T-cell (primary cell): ENCODE measurements around the gene PIP4K2B. TPM values are rescaled to one million over a fixed set of nuclear protein-coding genes. Genes with fewer than 3 reads are reported as not detected.

Experiments used
- ATAC-seq, 4 experiments: fragments of 200-7000 bp in 3 of 4; fragments of 150-1000 bp in 1 of 4; cut with Tn5 transposase; replicated peaks in 1 of 4; 1 replicate in 3 of 4; 2 replicates in 1 of 4; pipeline ENCODE4 v1.10.0; 2021; ENCODE audit warnings: moderate library complexity in 3 of 4, mild to moderate bottlenecking in 2 of 4, moderate number of reproducible peaks in 1 of 4
- CTCF ChIA-PET, 2 donors: fragments of 300-600 bp; sonication (Branson Sonifier 250); formaldehyde crosslinking; loops; one replicate each; lab custom pipeline; 2022; ENCODE audit warnings: antibody characterized with exemption in 2 of 2; lab: Charles Lee
- POLR2A ChIA-PET, 2 donors: fragments of 300-600 bp; sonication (Branson Sonifier 250); formaldehyde crosslinking; loops; one replicate each; lab custom pipeline; 2022; ENCODE audit warnings: antibody characterized with exemption in 2 of 2; lab: Charles Lee
- DNase-seq, 35 experiments: peaks; one replicate each; pipeline versions ENCODE4 v3.0.0 to v3.0.0-alpha.2; 2013 to 2023
- H3K27ac ChIP-seq: one replicate; pipeline ENCODE4 v1.5.1; 2013; ENCODE audit warnings: low read length
- H3K27me3 ChIP-seq, 2 experiments: replicated peaks in 1 of 2; 1 replicate in 1 of 2; 2 replicates in 1 of 2; pipeline versions ENCODE4 v1.6.1 to v1.7.0; 2013; ENCODE audit warnings: low read length in 1 of 2, mixed read lengths in 1 of 2; ENCODE audit not compliant: control insufficient read depth in 2 of 2, insufficient read depth in 2 of 2; ENCODE audit errors: extremely low read depth in 1 of 2
- H3K36me3 ChIP-seq, 2 donors: 1 replicate in 1 of 2; 2 replicates in 1 of 2; pipeline versions ENCODE4 v1.6.1 to v1.7.0; 2013; ENCODE audit warnings: low read length in 1 of 2; ENCODE audit not compliant: control insufficient read depth in 2 of 2, insufficient read depth in 1 of 2; ENCODE audit errors: extremely low read depth in 1 of 2
- H3K4me1 ChIP-seq, 2 experiments: 1 replicate in 1 of 2; 2 replicates in 1 of 2; pipeline versions ENCODE4 v1.6.1 to v1.7.0; 2013; ENCODE audit warnings: low read length in 2 of 2, mixed read lengths in 1 of 2; ENCODE audit not compliant: insufficient read depth in 2 of 2, control insufficient read depth in 1 of 2; ENCODE audit errors: extremely low read depth in 1 of 2
- H3K4me3 ChIP-seq, 2 donors: 1 replicate in 1 of 2; 2 replicates in 1 of 2; pipeline versions ENCODE4 v1.5.1 to v1.7.0; 2013; ENCODE audit warnings: mild to moderate bottlenecking in 2 of 2, low read length in 1 of 2, moderate library complexity in 1 of 2; ENCODE audit not compliant: control insufficient read depth in 1 of 2; ENCODE audit errors: extremely low read depth in 1 of 2
- H3K9me3 ChIP-seq: 2 replicates; pipeline ENCODE4 v1.7.0; 2013
- H3K27ac Mint-ChIP-seq, 2 donors: one replicate each; pipeline ENCODE4 v1.8.0; 2020 to 2021; ENCODE audit warnings: mild to moderate bottlenecking in 2 of 2, mixed read lengths in 2 of 2
- H3K27me3 Mint-ChIP-seq, 2 donors: one replicate each; pipeline ENCODE4 v1.8.0; 2021 to 2022; ENCODE audit warnings: mixed read lengths in 2 of 2
- H3K36me3 Mint-ChIP-seq: one replicate; pipeline ENCODE4 v1.8.0; 2021; ENCODE audit warnings: mixed read lengths
- H3K4me1 Mint-ChIP-seq, 3 donors: one replicate each; pipeline ENCODE4 v1.8.0; 2020 to 2022; ENCODE audit warnings: mixed read lengths in 3 of 3, mild to moderate bottlenecking in 1 of 3
- H3K4me3 Mint-ChIP-seq, 3 donors: one replicate each; pipeline ENCODE4 v1.8.0; 2020 to 2022; ENCODE audit warnings: mild to moderate bottlenecking in 3 of 3, mixed read lengths in 3 of 3, moderate library complexity in 3 of 3
- H3K9me3 Mint-ChIP-seq, 3 donors: one replicate each; pipeline ENCODE4 v1.8.0; 2020 to 2022; ENCODE audit warnings: mixed read lengths in 3 of 3
- WGBS: methylation state at CpG from one replicate; pipeline ENCODE4 v1.1.5; 2013; ENCODE audit warnings: missing lambda C conversion rate; ENCODE audit not compliant: insufficient coverage; 5-methylcytosine and 5-hydroxymethylcytosine counted together
- total RNA-seq, 35 experiments: library from RNA in 6 of 35; stranded (reverse) in 6 of 35; fragments of 120-200 nt in 1 of 35; gene quantifications; one replicate each; pipeline versions ENCODE4 v1.2.1 to v1.2.4 and lab custom pipeline; 2013 to 2026

The PIP4K2B gene
- total RNA-seq, 5 donors from 2014 or later (not counting 1 experiment from before 2014, with no cell fraction given) = 36.4 to 60.3 (median 52.6) TPM

GRCh38 chr17:38766341-38766740 is 33.0 kb downstream of the PIP4K2B start:
- Mint-ChIP-seq H3K27me3 (no peaks in the 10 kb centered on the region), H3K4me1 (peaks cover 3 to 4% (median 4%) of the 10 kb centered on the region in 3 donors), H3K27ac (peak overlapping the region in 1 of 2 donors; percentile 28), H3K36me3 (peaks cover 72% of the 10 kb centered on the region), H3K4me3 (no peak overlapping the region), H3K9me3 (no peaks in the 10 kb centered on the region)
- Histone ChIP-seq H3K27ac (no peak overlapping the region), H3K36me3 (peaks cover 14 to 90% of the 10 kb centered on the region in 2 donors), H3K4me1 (peaks cover 0 to 3% of the 10 kb centered on the region in 2 experiments), H3K9me3 (no peaks in the 10 kb centered on the region), H3K27me3 (no peaks in the 10 kb centered on the region), H3K4me3 (no peak overlapping the region)
- DNase-seq = no peak
- CTCF ChIA-PET = no interaction called here
- ATAC-seq = no peak
- WGBS = 97% methylated on average over 5 of the region's 5 CpGs
- POLR2A ChIA-PET = no interaction called here

GRCh38 chr17:38762231-38762630 is 37.1 kb downstream of the PIP4K2B start:
- no peak overlapping the region for H3K4me3 Mint-ChIP-seq
- H3K27me3 Mint-ChIP-seq = no peaks in the 10 kb centered on the region
- no peaks in the 10 kb centered on the region for H3K9me3 Mint-ChIP-seq
- H3K36me3 Mint-ChIP-seq = peaks cover 67% of the 10 kb centered on the region
- Histone ChIP-seq H3K27me3 (no peaks in the 10 kb centered on the region), H3K9me3 (no peaks in the 10 kb centered on the region), H3K4me3 (no peak overlapping the region), H3K27ac (no peak overlapping the region), H3K36me3 (peaks cover 21 to 81% of the 10 kb centered on the region in 2 donors), H3K4me1 (peaks cover 0 to 4% of the 10 kb centered on the region in 2 experiments)
- ATAC-seq (no peak), DNase-seq (no peak)
- H3K4me1 Mint-ChIP-seq = peaks cover 11 to 16% (median 13%) of the 10 kb centered on the region in 3 donors
- ChIA-PET CTCF (interaction anchor here in 1 of 2 donors (0.6 kb wide), 1 partner anchor 9 kb away, joined by 4 read pairs; no protein-coding TSS in a partner anchor), POLR2A (interaction anchor here in 1 of 2 donors (0.5 kb wide), 1 partner anchor 29 kb away, joined by 7 read pairs; no protein-coding TSS in a partner anchor)
- WGBS = 100% methylated on average over 1 of the region's 3 CpGs
- H3K27ac Mint-ChIP-seq = no peak overlapping the region

- Mint-ChIP-seq H3K27ac (peak overlapping the region; percentile 20 to 82), H3K4me1 (peaks cover 11 to 16% (median 13%) of the 10 kb centered on the region in 3 donors), H3K27me3 (no peaks in the 10 kb centered on the region), H3K36me3 (peaks cover 61% of the 10 kb centered on the region), H3K9me3 (no peaks in the 10 kb centered on the region), H3K4me3 (no peak overlapping the region)
- ATAC-seq = peak in 2 of 4 experiments; percentile 40 to 43
- 79% methylated on average over 4 of the region's 4 CpGs for WGBS
- Histone ChIP-seq H3K27me3 (no peaks in the 10 kb centered on the region), H3K4me1 (peaks cover 0 to 4% of the 10 kb centered on the region in 2 experiments), H3K4me3 (no peak overlapping the region), H3K9me3 (no peaks in the 10 kb centered on the region), H3K27ac (peak overlapping the region; percentile 23), H3K36me3 (peaks cover 23 to 79% of the 10 kb centered on the region in 2 donors)
- ChIA-PET POLR2A (no interaction called here), CTCF (interaction anchor here in 1 of 2 donors (0.7 kb wide), 1 partner anchor 12 kb away, joined by 5 read pairs; no protein-coding TSS in a partner anchor)
- peak in 14 of 35 experiments; percentile 14 to 44 (median 22) for DNase-seq
Measured at GRCh38 chr17:38761612-38762011, 37.7 kb downstream of the PIP4K2B start.

GRCh38 chr17:38753071-38753506 is 46.3 kb downstream of the PIP4K2B start:
- Histone ChIP-seq H3K27me3 (peaks cover 4 to 29% of the 10 kb centered on the region in 2 experiments), H3K4me3 (peak overlapping the region; percentile 95 to 96), H3K9me3 (no peaks in the 10 kb centered on the region), H3K36me3 (peaks cover 11 to 33% of the 10 kb centered on the region in 2 donors), H3K4me1 (peaks cover 20 to 67% of the 10 kb centered on the region in 2 experiments), H3K27ac (peak overlapping the region; percentile 67)
- Mint-ChIP-seq H3K36me3 (peaks cover 18% of the 10 kb centered on the region), H3K4me3 (peak overlapping the region; percentile 88 to 99 (median 99)), H3K27me3 (peaks cover 6 to 28% of the 10 kb centered on the region in 2 donors), H3K9me3 (no peaks in the 10 kb centered on the region), H3K27ac (peak overlapping the region; percentile 97), H3K4me1 (peaks cover 50 to 57% (median 55%) of the 10 kb centered on the region in 3 donors)
- POLR2A ChIA-PET = interaction anchor here (0.6 to 0.7 kb wide), 5 partner anchors 12 to 415 kb away, joined by 4 to 6 read pairs (median 5); no protein-coding TSS in a partner anchor
- DNase-seq (no peak), ATAC-seq (no peak)
- CTCF ChIA-PET = interaction anchor here in 1 of 2 donors (0.6 kb wide), 1 partner anchor 9 kb away, joined by 4 read pairs; no protein-coding TSS in a partner anchor
- WGBS = 5% methylated on average over 21 of the region's 22 CpGs

GRCh38 chr17:38752308-38753070 is 46.9 kb downstream of the PIP4K2B start, which contains the start of gene PSMB3:
Gene PSMB3, plus strand, starts transcription at chr17:38752741. Its CDS starts 86 bp downstream, at chr17:38752827.
- peaks cover 6 to 31% of the 10 kb centered on the region in 2 donors for H3K27me3 Mint-ChIP-seq
- ATAC-seq (peak; percentile 87 to 92 (median 90)), DNase-seq (peak; percentile 83 to 99 (median 95))
- no peaks in the 10 kb centered on the region for H3K9me3 ChIP-seq
- peaks cover 18% of the 10 kb centered on the region for H3K36me3 Mint-ChIP-seq
- H3K4me3 ChIP-seq = peak within 1 kb of the TSS; percentile 95 to 96
- CTCF ChIA-PET = interaction anchor here in 1 of 2 donors (0.6 to 1.1 kb wide), 7 partner anchors 18 to 401 kb away, joined by 3 to 8 read pairs (median 3); partner anchors contain the start of gene EPOP
- peaks cover 4 to 34% of the 10 kb centered on the region in 2 experiments for H3K27me3 ChIP-seq
- H3K36me3 ChIP-seq = peaks cover 10 to 28% of the 10 kb centered on the region in 2 donors
- H3K4me1 Mint-ChIP-seq = peaks cover 50 to 59% (median 57%) of the 10 kb centered on the region in 3 donors
- H3K9me3 Mint-ChIP-seq = no peaks in the 10 kb centered on the region
- peak within 1 kb of the TSS; percentile 88 to 99 (median 99) for H3K4me3 Mint-ChIP-seq
- H3K27ac ChIP-seq = peak within 1 kb of the TSS; percentile 78
- POLR2A ChIA-PET = interaction anchor here in 1 of 2 donors (1.0 kb wide), 1 partner anchor 8 kb away, joined by 4 read pairs; no protein-coding TSS in a partner anchor
- H3K27ac Mint-ChIP-seq = peak within 1 kb of the TSS; percentile 97
- peaks cover 22 to 73% of the 10 kb centered on the region in 2 experiments for H3K4me1 ChIP-seq
- under 1% methylated on average over 43 of the region's 44 CpGs for WGBS
